Activated naive CD8-positive, alpha-beta T cell treated with anti-CD3 and anti-CD28 coated beads, Interleukin-2, amount 50 U/mL, for 24 hours (primary cell): ENCODE results near the gene CDH4.

Experiments used
- ATAC-seq: fragments of 150-1000 bp; cut with Tn5 transposase; one replicate; pipeline ENCODE4 v1.10.0; 2021
- DNase-seq: peaks from one replicate; pipeline ENCODE4 v3.0.0; 2021
- H3K27ac Mint-ChIP-seq: one replicate; pipeline ENCODE4 v1.8.0; 2021; ENCODE audit warnings: mild to moderate bottlenecking, mixed read lengths
- H3K27me3 Mint-ChIP-seq: one replicate; pipeline ENCODE4 v1.8.0; 2021; ENCODE audit warnings: mixed read lengths
- H3K36me3 Mint-ChIP-seq: one replicate; pipeline ENCODE4 v1.8.0; 2021; ENCODE audit warnings: low read depth, mixed read lengths
- H3K4me1 Mint-ChIP-seq: one replicate; pipeline ENCODE4 v1.8.0; 2021; ENCODE audit warnings: mixed read lengths
- H3K4me3 Mint-ChIP-seq: one replicate; pipeline ENCODE4 v1.8.0; 2021; ENCODE audit warnings: mild to moderate bottlenecking, moderate library complexity, mixed read lengths
- H3K9me3 Mint-ChIP-seq: one replicate; pipeline ENCODE4 v1.8.0; 2021; ENCODE audit warnings: mixed read lengths

Gene CDH4

GRCh38 chr20:61518424-61518951 is 266.4 kb downstream of the CDH4 start:
- no peak for ATAC-seq
- peaks cover 7% of the 10 kb centered on the region for H3K9me3 Mint-ChIP-seq

GRCh38 chr20:61519488-61519887 is 267.4 kb downstream of the CDH4 start:
- no peak for DNase-seq
- H3K27me3 Mint-ChIP-seq = peaks cover 5% of the 10 kb centered on the region
- H3K4me3 Mint-ChIP-seq = no peak overlapping the region
- no peaks in the 10 kb centered on the region for H3K4me1 Mint-ChIP-seq
- H3K9me3 Mint-ChIP-seq = peaks cover 7% of the 10 kb centered on the region
- H3K36me3 Mint-ChIP-seq = no peaks in the 10 kb centered on the region
- ATAC-seq = no peak
- H3K27ac Mint-ChIP-seq = no peak overlapping the region

More at GRCh38 chr20:61518424-61518951, 266.4 kb downstream of the CDH4 start:
- H3K36me3 Mint-ChIP-seq = no peaks in the 10 kb centered on the region
- no peak overlapping the region for H3K27ac Mint-ChIP-seq
- peaks cover 5% of the 10 kb centered on the region for H3K27me3 Mint-ChIP-seq
- H3K4me3 Mint-ChIP-seq = no peak overlapping the region
- H3K4me1 Mint-ChIP-seq = no peaks in the 10 kb centered on the region
- no peak for DNase-seq

- no peak overlapping the region for H3K27ac Mint-ChIP-seq
- ATAC-seq (no peak), DNase-seq (no peak)
- no peak overlapping the region for H3K4me3 Mint-ChIP-seq
- H3K27me3 Mint-ChIP-seq = peaks cover 5% of the 10 kb centered on the region
- no peaks in the 10 kb centered on the region for H3K4me1 Mint-ChIP-seq
- peaks cover 7% of the 10 kb centered on the region for H3K9me3 Mint-ChIP-seq
- H3K36me3 Mint-ChIP-seq = no peaks in the 10 kb centered on the region
Measured at GRCh38 chr20:61520076-61520892, 268.2 kb downstream of the CDH4 start.

GRCh38 chr20:61520893-61521460 is 268.9 kb downstream of the CDH4 start:
- DNase-seq (no peak), ATAC-seq (no peak)
- no peaks in the 10 kb centered on the region for H3K4me1 Mint-ChIP-seq
- H3K9me3 Mint-ChIP-seq = peaks cover 7% of the 10 kb centered on the region
- H3K36me3 Mint-ChIP-seq = no peaks in the 10 kb centered on the region
- peaks cover 6% of the 10 kb centered on the region for H3K27me3 Mint-ChIP-seq
- H3K27ac Mint-ChIP-seq = no peak overlapping the region
- H3K4me3 Mint-ChIP-seq = no peak overlapping the region

GRCh38 chr20:61521687-61522420 is 269.8 kb downstream of the CDH4 start:
- peaks cover 7% of the 10 kb centered on the region for H3K9me3 Mint-ChIP-seq
- H3K36me3 Mint-ChIP-seq = no peaks in the 10 kb centered on the region
- no peaks in the 10 kb centered on the region for H3K4me1 Mint-ChIP-seq
- no peak for ATAC-seq
- no peak overlapping the region for H3K4me3 Mint-ChIP-seq
- no peak for DNase-seq
- H3K27ac Mint-ChIP-seq = no peak overlapping the region
- peaks cover 3% of the 10 kb centered on the region for H3K27me3 Mint-ChIP-seq

- DNase-seq (no peak), ATAC-seq (no peak)
- peaks cover 3% of the 10 kb centered on the region for H3K27me3 Mint-ChIP-seq
- no peak overlapping the region for H3K4me3 Mint-ChIP-seq
- no peak overlapping the region for H3K27ac Mint-ChIP-seq
- no peaks in the 10 kb centered on the region for H3K4me1 Mint-ChIP-seq
- no peaks in the 10 kb centered on the region for H3K36me3 Mint-ChIP-seq
- H3K9me3 Mint-ChIP-seq = peaks cover 7% of the 10 kb centered on the region
Measured at GRCh38 chr20:61522498-61523090, 270.5 kb downstream of the CDH4 start.

- no peaks in the 10 kb centered on the region for H3K4me1 Mint-ChIP-seq
- DNase-seq (no peak), ATAC-seq (no peak)
- no peak overlapping the region for H3K4me3 Mint-ChIP-seq
- H3K9me3 Mint-ChIP-seq = peaks cover 7% of the 10 kb centered on the region
- peaks cover 3% of the 10 kb centered on the region for H3K27me3 Mint-ChIP-seq
- no peak overlapping the region for H3K27ac Mint-ChIP-seq
- H3K36me3 Mint-ChIP-seq = no peaks in the 10 kb centered on the region
Measured at GRCh38 chr20:61523145-61523544, 271.1 kb downstream of the CDH4 start.

- no peak overlapping the region for H3K4me3 Mint-ChIP-seq
Measured at GRCh38 chr20:61524951-61525666, 273.0 kb downstream of the CDH4 start.

GRCh38 chr20:61525781-61526431 is 273.8 kb downstream of the CDH4 start:
- no peak for DNase-seq
- no peaks in the 10 kb centered on the region for H3K4me1 Mint-ChIP-seq
- peaks cover 3% of the 10 kb centered on the region for H3K27me3 Mint-ChIP-seq
- no peak overlapping the region for H3K27ac Mint-ChIP-seq
- H3K9me3 Mint-ChIP-seq = no peaks in the 10 kb centered on the region
- no peak for ATAC-seq
- no peaks in the 10 kb centered on the region for H3K36me3 Mint-ChIP-seq
- no peak overlapping the region for H3K4me3 Mint-ChIP-seq

More at GRCh38 chr20:61524951-61525666, 273.0 kb downstream of the CDH4 start:
- Mint-ChIP-seq H3K27ac (no peak overlapping the region), H3K36me3 (no peaks in the 10 kb centered on the region), H3K9me3 (no peaks in the 10 kb centered on the region), H3K27me3 (peaks cover 3% of the 10 kb centered on the region), H3K4me1 (no peaks in the 10 kb centered on the region)
- DNase-seq = no peak
- no peak for ATAC-seq

GRCh38 chr20:61526907-61527306 is 274.8 kb downstream of the CDH4 start:
- Mint-ChIP-seq H3K27me3 (peaks cover 3% of the 10 kb centered on the region), H3K36me3 (no peaks in the 10 kb centered on the region), H3K27ac (no peak overlapping the region), H3K4me3 (no peak overlapping the region), H3K9me3 (no peaks in the 10 kb centered on the region), H3K4me1 (no peaks in the 10 kb centered on the region)
- DNase-seq = no peak
- ATAC-seq = no peak

- DNase-seq (no peak), ATAC-seq (no peak)
- Mint-ChIP-seq H3K9me3 (no peaks in the 10 kb centered on the region), H3K27ac (no peak overlapping the region), H3K4me3 (no peak overlapping the region), H3K4me1 (no peaks in the 10 kb centered on the region), H3K36me3 (no peaks in the 10 kb centered on the region), H3K27me3 (peaks cover 3% of the 10 kb centered on the region)
Measured at GRCh38 chr20:61527626-61528025, 275.6 kb downstream of the CDH4 start.

GRCh38 chr20:61528591-61528990 is 276.5 kb downstream of the CDH4 start:
- DNase-seq (no peak), ATAC-seq (no peak)
- Mint-ChIP-seq H3K4me3 (no peak overlapping the region), H3K9me3 (no peaks in the 10 kb centered on the region), H3K27ac (no peak overlapping the region), H3K36me3 (no peaks in the 10 kb centered on the region), H3K27me3 (peaks cover 3% of the 10 kb centered on the region), H3K4me1 (no peaks in the 10 kb centered on the region)

GRCh38 chr20:61529354-61529753 is 277.3 kb downstream of the CDH4 start:
- H3K27me3 Mint-ChIP-seq = peaks cover 3% of the 10 kb centered on the region
- no peak for ATAC-seq
- no peaks in the 10 kb centered on the region for H3K36me3 Mint-ChIP-seq
- no peaks in the 10 kb centered on the region for H3K9me3 Mint-ChIP-seq
- no peaks in the 10 kb centered on the region for H3K4me1 Mint-ChIP-seq
- H3K4me3 Mint-ChIP-seq = no peak overlapping the region
- H3K27ac Mint-ChIP-seq = no peak overlapping the region
- no peak for DNase-seq
